Measurements from ENCODE around the gene TEKT3. TPM values are rescaled to one million over a fixed set of nuclear protein-coding genes. Genes with fewer than 3 reads are reported as not detected.
A peak's percentile ranks its signal among the peaks of the same experiment; 100 is the strongest.

Gene TEKT3
- not detected for total RNA-seq

- in situ Hi-C loops (cut with MboI; ENCODE audit: low sequenced_read_pairs in 4 of 4) = no loop called here
- no peak within 1 kb of the TSS for H3K27ac ChIP-seq
Measured at GRCh38 chr17:15341385-15341849, at the start of gene TEKT3. Gene TEKT3, minus strand, starts transcription at chr17:15341597. Its CDS starts 10,012 bp downstream, at chr17:15331585.

DNA sequence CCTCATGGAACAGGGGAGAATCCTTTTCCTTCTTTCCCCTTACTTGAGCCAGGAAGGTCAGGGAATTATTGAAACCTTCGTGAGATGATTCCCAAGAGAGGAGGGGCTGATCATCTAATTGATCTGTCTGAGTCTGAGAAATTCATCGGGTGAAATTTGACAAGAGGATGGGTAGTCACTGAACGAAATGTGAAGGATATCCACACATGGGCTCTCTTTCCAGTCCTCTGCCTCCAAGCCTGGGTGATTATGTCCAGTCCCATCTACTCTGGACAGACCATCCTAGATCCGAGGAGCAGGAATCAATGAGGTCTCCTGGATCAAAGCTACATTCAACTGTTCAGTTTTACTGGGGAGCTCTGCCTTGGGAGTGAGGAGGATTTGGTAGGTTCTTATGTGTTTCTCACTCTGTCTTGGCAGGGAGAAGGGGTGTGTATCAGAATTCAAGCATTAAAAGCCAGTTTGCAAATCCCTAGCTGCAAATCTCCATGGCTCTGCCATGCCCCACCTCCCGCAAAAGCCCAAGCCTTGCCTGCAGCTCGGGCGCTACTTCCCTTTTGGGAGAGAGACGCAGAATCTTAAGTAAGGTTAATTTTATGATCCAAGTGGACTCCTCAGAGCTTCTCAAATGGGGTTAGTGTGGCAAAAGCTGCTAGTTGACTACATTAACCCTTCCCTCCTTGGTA is 47.1 kb upstream of the TEKT3 start:
- Histone ChIP-seq H3K27me3 (no peaks in the 10 kb centered on the region), H3K4me1 (peaks cover 0 to 10% of the 10 kb centered on the region in 2 donors), H3K9me3 (no peaks in the 10 kb centered on the region), H3K4me3 (no peak overlapping the region), H3K36me3 (no peaks in the 10 kb centered on the region), H3K27ac (no peak overlapping the region)
- in situ Hi-C loops (cut with MboI; ENCODE audit: low sequenced_read_pairs in 4 of 4) (loop anchor here in 1 of 4 donors (25.0 kb wide), 1 partner anchor 124 kb away; no protein-coding TSS in a partner anchor), intact Hi-C loops (cut with DNase I; ENCODE audit: low total_unique reads) (no loop called here)
- ATAC-seq = no peak
- no peak for DNase-seq
- TF ChIP-seq POLR2A (IDR thresholded peaks at IDR 0.05) (no peak), CTCF (IDR thresholded peaks at IDR 0.05 in 4 of 5, conservative IDR thresholded peaks at IDR 0.05 in 1 of 5) (no peak)

More at GRCh38 chr17:15341385-15341849, at the start of gene TEKT3:
- Histone ChIP-seq H3K9me3 (no peaks in the 10 kb centered on the region), H3K27me3 (peaks cover 0 to 6% (median 0%) of the 10 kb centered on the region in 3 donors), H3K4me1 (no peaks in the 10 kb centered on the region), H3K4me3 (peak within 1 kb of the TSS; percentile 41 to 65 (median 58)), H3K36me3 (no peaks in the 10 kb centered on the region)
- ATAC-seq (peak; percentile 92 to 98), DNase-seq (peak; percentile 71 to 85)
- intact Hi-C loops (cut with DNase I; ENCODE audit: low total_unique reads) = no loop called here
- TF ChIP-seq CTCF (IDR thresholded peaks at IDR 0.05 in 4 of 5, conservative IDR thresholded peaks at IDR 0.05 in 1 of 5) (no peak), POLR2A (IDR thresholded peaks at IDR 0.05) (peak in 1 of 2 donors; percentile 22)

DNA sequence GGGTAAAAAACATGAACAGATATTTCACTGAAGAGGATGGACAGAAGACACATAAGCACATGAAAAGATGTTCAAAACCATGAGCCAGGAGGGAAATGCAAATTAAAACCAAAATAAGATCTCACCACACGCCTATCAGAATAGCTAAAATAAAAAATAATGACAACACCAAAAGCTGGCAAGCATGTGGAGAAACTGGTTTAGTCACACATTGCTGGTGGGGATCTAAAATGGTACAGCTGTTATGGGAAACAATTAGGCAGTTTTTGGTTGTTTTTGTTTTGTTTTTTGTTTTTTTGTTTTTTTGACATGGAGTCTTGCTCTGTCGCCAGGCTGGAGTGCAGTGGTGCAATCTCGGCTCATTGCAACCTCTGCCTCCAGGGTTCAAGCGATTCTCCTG is 44.7 kb upstream of the TEKT3 start:
- Histone ChIP-seq H3K27me3 (no peaks in the 10 kb centered on the region), H3K36me3 (no peaks in the 10 kb centered on the region), H3K4me3 (no peak overlapping the region), H3K9me3 (no peaks in the 10 kb centered on the region), H3K4me1 (peaks cover 0 to 10% of the 10 kb centered on the region in 2 donors), H3K27ac (no peak overlapping the region)
- TF ChIP-seq POLR2A (IDR thresholded peaks at IDR 0.05) = no peak
- TF ChIP-seq CTCF (IDR thresholded peaks at IDR 0.05 in 4 of 5, conservative IDR thresholded peaks at IDR 0.05 in 1 of 5) = no peak
- intact Hi-C loops (cut with DNase I; ENCODE audit: low total_unique reads) = no loop called here
- no peak for DNase-seq
- in situ Hi-C loops (cut with MboI; ENCODE audit: low sequenced_read_pairs in 4 of 4) = loop anchor here in 1 of 4 donors (25.0 kb wide), 1 partner anchor 126 kb away; no protein-coding TSS in a partner anchor
- no peak for ATAC-seq

DNA sequence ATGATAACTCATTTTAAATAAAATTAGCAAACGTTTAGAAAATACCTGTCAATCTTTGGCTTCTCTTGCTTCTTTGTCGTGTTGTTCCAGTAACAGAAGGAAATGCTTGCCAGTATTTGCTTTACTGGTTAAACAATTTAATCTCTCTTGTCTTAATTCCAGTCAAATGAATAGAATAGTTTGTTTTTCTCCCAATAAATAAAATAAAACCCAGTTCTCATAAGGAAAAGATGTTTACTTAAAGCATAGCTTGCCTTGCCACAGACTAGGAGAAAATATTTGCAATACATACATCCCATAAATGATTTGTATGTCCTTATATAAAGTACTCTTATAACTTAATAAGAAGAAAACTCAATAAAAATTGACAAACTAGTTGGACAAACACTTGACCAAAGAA is 43.9 kb upstream of the TEKT3 start:
- Histone ChIP-seq H3K9me3 (no peaks in the 10 kb centered on the region), H3K4me1 (peaks cover 0 to 10% of the 10 kb centered on the region in 2 donors), H3K27me3 (no peaks in the 10 kb centered on the region), H3K4me3 (no peak overlapping the region), H3K36me3 (no peaks in the 10 kb centered on the region), H3K27ac (no peak overlapping the region)
- ATAC-seq = no peak
- in situ Hi-C loops (cut with MboI; ENCODE audit: low sequenced_read_pairs in 4 of 4) (loop anchor here in 1 of 4 donors (25.0 kb wide), 1 partner anchor 127 kb away; no protein-coding TSS in a partner anchor), intact Hi-C loops (cut with DNase I; ENCODE audit: low total_unique reads) (loop anchor here (2.0 kb wide), 1 partner anchor 71 kb away; no protein-coding TSS in a partner anchor)
- DNase-seq = no peak
- no peak for TF ChIP-seq CTCF (IDR thresholded peaks at IDR 0.05 in 4 of 5, conservative IDR thresholded peaks at IDR 0.05 in 1 of 5)
- TF ChIP-seq POLR2A (IDR thresholded peaks at IDR 0.05) = no peak

All from gastrocnemius medialis (tissue), 4 donors.